Heart right ventricle (tissue), 16 donors: ENCODE measurements around the gene RTL10. TPM values are rescaled to one million over a fixed set of nuclear protein-coding genes. Genes with fewer than 3 reads are reported as not detected.

Experiments
- ATAC-seq, 8 donors: fragments of 200-7000 bp; cut with Tn5 transposase; one replicate each; pipeline ENCODE4 v1.9.1; 2020; ENCODE audit warnings: mild to moderate bottlenecking in 8 of 8, moderate library complexity in 8 of 8, moderate number of reproducible peaks in 1 of 8
- DNase-seq, 2 donors: peaks; one replicate each; pipeline ENCODE4 v3.0.0-alpha.2; 2020
- H3K27ac ChIP-seq, 10 donors: fragments of 200-600 bp; sonication (generic) in 2 of 10; one replicate each; pipeline versions ENCODE4 v1.5.0 to v1.8.0; 2020 to 2022; ENCODE audit warnings: mild to moderate bottlenecking in 3 of 10
- H3K27me3 ChIP-seq, 7 donors: fragments of 200-600 bp; one replicate each; pipeline ENCODE4 v1.8.0; 2021 to 2022; ENCODE audit warnings: mild to moderate bottlenecking in 2 of 7
- H3K36me3 ChIP-seq, 9 donors: fragments of 200-600 bp; sonication (generic) in 1 of 9; one replicate each; pipeline versions ENCODE4 v1.5.0 to v1.8.0; 2020 to 2022; ENCODE audit warnings: mild to moderate bottlenecking in 2 of 9
- H3K4me1 ChIP-seq, 9 donors: fragments of 200-600 bp; sonication (generic) in 1 of 9; one replicate each; pipeline versions ENCODE4 v1.5.0 to v1.8.0; 2020 to 2022; ENCODE audit warnings: mild to moderate bottlenecking in 4 of 9
- H3K4me3 ChIP-seq, 10 donors: fragments of 200-600 bp; sonication (generic) in 2 of 10; one replicate each; pipeline versions ENCODE4 v1.5.0 to v1.8.0; 2020 to 2022; ENCODE audit warnings: mild to moderate bottlenecking in 7 of 10, moderate library complexity in 2 of 10
- H3K9me3 ChIP-seq, 11 donors: fragments of 200-600 bp in 10 of 11; sonication (generic) in 2 of 11; one replicate each; pipeline versions ENCODE4 v1.5.0 to v1.8.0; 2013 to 2022; ENCODE audit warnings: mild to moderate bottlenecking in 2 of 11, control low read depth in 1 of 11, moderate library complexity in 1 of 11
- CTCF ChIP-seq, 9 donors: fragments of 200-600 bp; sonication (generic) in 2 of 9; IDR thresholded peaks; one replicate each; pipeline versions ENCODE4 v1.5.0 to v1.8.0; 2021 to 2022; ENCODE audit warnings: antibody characterized with exemption in 9 of 9, mild to moderate bottlenecking in 5 of 9, moderate library complexity in 1 of 9
- WGBS, 2 donors: extraction: QIAGEN DNeasy Blood & Tissue Kit; methylation state at CpG; one replicate each; pipeline ENCODE4 v1.1.7; 2013; ENCODE audit warnings: inconsistent platforms in 1 of 2; 5-methylcytosine and 5-hydroxymethylcytosine counted together
- intact Hi-C, 10 donors: fragments of 100-400 bp; cut with DNase I; formaldehyde crosslinking; loops; one replicate each; pipeline versions ENCODE4 v1.11.1 to v1.14.2; 2022
- polyA plus RNA-seq, 2 donors: library from polyadenylated mRNA; stranded (reverse); fragments of 200-250 nt; gene quantifications; one replicate each; pipeline ENCODE4 v1.2.3, GENCODE V29; 2013
- total RNA-seq, 10 donors: library from RNA; stranded (reverse); fragmentation: NEBNext Ultra II Directional in 3 of 10; extraction: Animal tissue kit (Norgen Biotek cat#: 25700) in 3 of 10; gene quantifications; one replicate each; pipeline versions ENCODE4 v1.2.1 to v1.2.4, GENCODE V29; 2021 to 2023
- donor health status: Arrhythmogenic right ventricular cardiomyopathy.
- donor health status: ischemic (EF 13 %, LVEDD 7.1; RV severe dilation, severe dysfunction).
- donor health status: healthy with polysubstance abuse.
- donor health status: DM: no; HTN: yes; CAD: no.
- donor health status: DM: no; HTN: no; CAD: no.
- donor health status: ischemic (EF 25% LVEDD 6.9; RV normal size, moderate dysfunction).
- donor health status: ischemic (EF 25% LVEDD 5.7; RV mildly dilated, moderate dysfunction).
- donor health status: healthy.
- donor health status: DM: yes; HTN: yes; CAD: no.
- donor health status: Ischemic cardiomyopathy.
- donor health status: ischemic (EF 35%, LVEDD 5.7; RV mildly dilated, moderate dysfunction).
- donor health status: nonischemic (EF 11% LVEDD 7.7; RV severe dilation, severe dysfunction).
- donor health status: DM: yes; HTN: yes; CAD: no.
- donor health status: PGD.
- donor health status: ischemic (EF 29% LVEDD 5.4; RV normal size, mild dysfunction).
- donor health status: nonischemic (EF 23%, LVEDD 6.1; RV moderate dilation, normal function).

Gene RTL10
- total and polyA plus RNA-seq, 12 donors, result 4.0 to 12.0 (median 7.1) TPM

GRCh38 chr22:19859861-19860510 lies 5.3 kb upstream of the RTL10 start:
- Histone ChIP-seq H3K27ac (no peak overlapping the region), H3K9me3 (no peaks in the 10 kb centered on the region), H3K4me1 (peaks cover 0 to 16% (median 13%) of the 10 kb centered on the region in 9 donors), H3K27me3 (no peaks in the 10 kb centered on the region), H3K36me3 (no peaks in the 10 kb centered on the region), H3K4me3 (no peak overlapping the region)
- WGBS, 2 donors, result 94 to 98% methylated on average over 8 of the region's 8 CpGs
- DNase-seq (no peak), ATAC-seq (no peak)
- intact Hi-C loops, result no loop called here
- no peak for TF ChIP-seq CTCF (IDR thresholded peaks at IDR 0.05)

DNA sequence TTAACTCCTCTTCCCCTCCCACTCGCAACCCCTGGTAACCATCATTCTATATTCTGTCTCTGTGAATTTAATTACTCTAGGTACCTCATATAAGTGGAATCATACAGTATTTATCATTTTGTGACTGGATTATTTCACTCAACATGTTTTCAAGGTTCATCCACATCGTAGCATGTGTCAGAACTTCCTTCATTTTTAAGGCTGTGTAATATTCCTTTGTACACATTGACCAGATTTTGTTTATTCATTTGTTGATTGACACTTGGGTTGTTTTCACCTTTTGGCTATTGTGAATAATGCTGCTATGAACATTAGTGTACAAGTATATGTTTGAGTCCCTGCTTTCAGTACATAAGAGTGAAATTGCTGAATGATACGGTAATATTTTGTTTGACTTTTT lies 2.7 kb upstream of the RTL10 start:
- Histone ChIP-seq H3K27ac (no peak overlapping the region), H3K9me3 (no peaks in the 10 kb centered on the region), H3K4me3 (no peak overlapping the region), H3K36me3 (peaks cover 0 to 5% (median 0%) of the 10 kb centered on the region in 9 donors), H3K27me3 (no peaks in the 10 kb centered on the region), H3K4me1 (peaks cover 17 to 33% (median 27%) of the 10 kb centered on the region in 9 donors)
- DNase-seq, result no peak
- intact Hi-C loops, result no loop called here
- WGBS, 2 donors, result 98 to 99% methylated on average over 3 of the region's 3 CpGs
- TF ChIP-seq CTCF (IDR thresholded peaks at IDR 0.05), result no peak
- ATAC-seq, result no peak

- no peak for TF ChIP-seq CTCF (IDR thresholded peaks at IDR 0.05)
- Histone ChIP-seq H3K36me3 (peaks cover 0 to 21% (median 10%) of the 10 kb centered on the region in 9 donors), H3K4me3 (peak overlapping the region; percentile 68 to 98 (median 94)), H3K27me3 (no peaks in the 10 kb centered on the region), H3K27ac (peak overlapping the region; percentile 78 to 98 (median 94)), H3K4me1 (peaks cover 18 to 33% (median 27%) of the 10 kb centered on the region in 9 donors), H3K9me3 (no peaks in the 10 kb centered on the region)
- peak in 1 of 2 donors; percentile 52 for DNase-seq
- WGBS, 2 donors, result 7% methylated on average over 24 of the region's 24 CpGs
- ATAC-seq, result peak in 7 of 8 donors; percentile 0 to 28 (median 24)
- intact Hi-C loops, result no loop called here
Observed at GRCh38 chr22:19855504-19856409, 1.1 kb upstream of the RTL10 start.
